SJSA1 (cell line): ENCODE data around the gene MC4R. TPM values are rescaled to one million over a fixed set of nuclear protein-coding genes. Genes with fewer than 3 reads are reported as not detected.
"Not testable (repeated sequence)": the region's sequence is repeated elsewhere in the genome, so short reads cannot be mapped to it uniquely, and the experiment has no call there.

ENCODE experiments used
- DNase-seq, 2 experiments: peaks; one replicate each; pipeline ENCODE4 v3.0.0-alpha.2; 2015 to 2020; ENCODE audit warnings: low spot score in 2 of 2, low read depth in 1 of 2
- H3K27ac ChIP-seq: fragments of 250-450 bp; sonication (Bioruptor Pico); 2 replicates; pipeline ENCODE4 v1.5.1; 2020; ENCODE audit warnings: mild to moderate bottlenecking, moderate library complexity
- H3K27me3 ChIP-seq: fragments of 250-450 bp; sonication (Bioruptor Pico); replicated peaks from 2 replicates; pipeline ENCODE4 v1.5.1; 2020; ENCODE audit warnings: mild to moderate bottlenecking, moderate library complexity
- H3K36me3 ChIP-seq: fragments of 250-450 bp; sonication (Bioruptor Pico); 2 replicates; pipeline ENCODE4 v1.5.1; 2020; ENCODE audit warnings: mild to moderate bottlenecking
- H3K4me1 ChIP-seq: fragments of 250-450 bp; sonication (Bioruptor Pico); replicated peaks from 2 replicates; pipeline ENCODE4 v1.6.1; 2021; ENCODE audit warnings: mild to moderate bottlenecking
- H3K4me3 ChIP-seq: fragments of 250-450 bp; sonication (Bioruptor Pico); 2 replicates; pipeline ENCODE4 v1.5.1; 2020; ENCODE audit warnings: mild to moderate bottlenecking
- H3K9me3 ChIP-seq: fragments of 250-450 bp; sonication (Bioruptor Pico); replicated peaks from 2 replicates; pipeline ENCODE4 v1.5.1; 2020; ENCODE audit warnings: mild to moderate bottlenecking
- total RNA-seq: library from RNA; depleted of rRNA; stranded (reverse); fragments of >200 nt; shearing (Covaris generic); gene quantifications from 2 replicates; pipeline ENCODE4 v1.2.3, GENCODE V29; 2014; rRNA removed

MC4R gene
- not detected in 2 replicates for total RNA-seq

DNA sequence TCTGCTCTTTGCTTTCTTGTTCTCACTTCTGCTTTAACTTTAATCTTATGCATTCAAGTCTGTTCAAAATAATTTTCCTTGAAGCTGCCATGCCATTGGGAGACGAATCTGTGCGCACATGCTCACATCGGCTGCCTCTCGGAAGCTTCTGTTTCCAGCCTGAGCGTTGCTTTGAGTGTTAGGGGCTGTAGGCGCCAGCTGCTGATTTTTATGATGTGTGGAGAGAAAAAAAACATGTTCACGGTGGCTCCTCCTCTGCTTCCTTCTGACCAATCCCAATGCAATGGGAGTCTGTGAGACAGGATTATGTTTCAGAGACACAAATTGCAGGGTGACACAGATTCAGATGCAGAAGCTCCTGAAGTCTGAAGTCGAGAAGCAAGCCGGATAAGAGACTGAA is at the start of gene MC4R:
Gene MC4R (minus strand): TSS at position 180 of the 400 bp plus-strand sequence. CDS start 426 bp downstream, outside the sequence.
- H3K27me3 ChIP-seq: no peaks in the 10 kb centered on the region
- peak in 1 of 2 experiments; percentile 4 for DNase-seq
- H3K4me3 ChIP-seq: no peak within 1 kb of the TSS
- no peaks in the 10 kb centered on the region for H3K9me3 ChIP-seq
- H3K36me3 ChIP-seq: no peaks in the 10 kb centered on the region
- H3K4me1 ChIP-seq: no peaks in the 10 kb centered on the region
- no peak within 1 kb of the TSS for H3K27ac ChIP-seq

DNA sequence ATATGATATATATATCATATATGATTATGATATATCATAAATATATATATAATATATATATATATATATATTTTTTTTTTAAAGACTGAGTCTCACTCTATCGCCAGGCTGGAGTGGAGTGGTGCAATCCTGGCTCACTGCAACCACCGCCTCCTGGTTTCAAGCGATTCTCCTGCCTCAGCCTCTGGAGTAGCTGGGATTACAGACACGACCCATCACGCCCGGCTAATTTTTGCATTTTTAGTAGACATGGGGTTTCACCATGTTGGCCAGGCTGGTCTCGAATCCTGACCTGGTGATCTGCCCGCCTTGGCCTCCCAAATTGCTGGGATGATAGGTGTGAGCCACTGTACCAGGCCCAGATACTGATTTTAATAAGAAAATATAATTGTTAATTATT is 49.7 kb upstream of the MC4R start:
- H3K4me3 ChIP-seq, H3K4me1 ChIP-seq, H3K9me3 ChIP-seq, DNase-seq, H3K27me3 ChIP-seq, H3K36me3 ChIP-seq, H3K27ac ChIP-seq: not testable (repeated sequence)

DNA sequence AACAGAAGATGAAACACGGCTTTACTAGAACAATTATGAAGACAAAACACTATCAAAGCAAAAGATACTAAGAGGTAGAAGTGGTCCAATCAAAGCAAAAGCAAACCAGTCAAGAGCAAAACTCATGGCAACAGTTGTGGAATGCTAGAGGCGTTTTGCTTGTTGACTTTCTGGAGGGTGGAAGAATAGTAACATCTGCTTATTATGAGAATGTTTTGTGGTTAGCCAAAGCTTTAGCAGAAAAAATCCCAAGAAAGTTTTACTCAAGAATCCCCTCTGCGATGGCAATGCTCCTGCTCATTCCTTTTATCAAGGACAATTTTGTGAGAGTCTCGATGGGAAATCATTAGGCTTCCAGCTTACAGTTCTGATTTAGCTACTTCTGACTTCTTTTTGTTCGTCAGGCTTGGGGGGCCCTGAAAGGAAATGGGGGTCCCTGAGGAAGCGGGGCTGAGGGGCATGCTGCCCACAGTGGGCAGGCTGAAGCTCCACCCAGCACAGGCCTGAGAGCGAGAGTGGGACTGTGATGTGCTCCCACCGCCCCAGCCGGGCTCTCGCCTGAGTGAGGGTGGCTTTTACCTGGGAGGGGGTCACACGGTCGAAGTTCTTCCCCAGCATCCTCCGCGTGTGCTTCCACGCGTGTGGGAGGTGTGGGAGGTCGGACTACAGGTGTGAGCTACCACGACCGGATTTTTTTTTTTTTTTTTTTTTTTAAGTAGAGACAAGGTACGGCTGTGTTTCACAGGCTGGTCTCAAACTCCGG is 49.0 kb upstream of the MC4R start:
- Histone ChIP-seq H3K9me3 (no peaks in the 10 kb centered on the region), H3K36me3 (no peaks in the 10 kb centered on the region), H3K27ac (no peak overlapping the region), H3K4me1 (no peaks in the 10 kb centered on the region), H3K27me3 (no peaks in the 10 kb centered on the region), H3K4me3 (no peak overlapping the region)
- DNase-seq: no peak

DNA sequence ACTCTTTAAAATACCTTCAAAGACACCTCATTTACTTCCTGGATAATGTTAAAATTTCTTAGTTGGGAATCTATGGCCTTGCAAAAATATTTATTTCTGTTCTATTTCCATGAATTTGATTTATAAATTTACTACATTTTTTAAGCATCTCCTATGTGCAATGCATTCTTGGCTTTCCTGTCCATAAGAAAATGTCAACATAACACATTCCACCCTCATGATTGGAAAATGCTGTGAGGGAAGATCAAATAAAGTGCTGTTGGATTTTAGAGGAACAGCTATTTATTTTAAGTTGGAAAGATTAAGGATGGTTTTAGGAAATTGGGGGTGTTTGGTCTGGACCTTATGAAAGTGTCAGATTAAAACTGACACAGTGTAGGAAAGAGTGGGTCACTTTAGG is 45.4 kb upstream of the MC4R start:
- no peak for DNase-seq
- H3K27ac ChIP-seq: no peak overlapping the region
- H3K4me1 ChIP-seq: no peaks in the 10 kb centered on the region
- no peaks in the 10 kb centered on the region for H3K9me3 ChIP-seq
- no peaks in the 10 kb centered on the region for H3K27me3 ChIP-seq
- no peak overlapping the region for H3K4me3 ChIP-seq
- H3K36me3 ChIP-seq: no peaks in the 10 kb centered on the region

DNA sequence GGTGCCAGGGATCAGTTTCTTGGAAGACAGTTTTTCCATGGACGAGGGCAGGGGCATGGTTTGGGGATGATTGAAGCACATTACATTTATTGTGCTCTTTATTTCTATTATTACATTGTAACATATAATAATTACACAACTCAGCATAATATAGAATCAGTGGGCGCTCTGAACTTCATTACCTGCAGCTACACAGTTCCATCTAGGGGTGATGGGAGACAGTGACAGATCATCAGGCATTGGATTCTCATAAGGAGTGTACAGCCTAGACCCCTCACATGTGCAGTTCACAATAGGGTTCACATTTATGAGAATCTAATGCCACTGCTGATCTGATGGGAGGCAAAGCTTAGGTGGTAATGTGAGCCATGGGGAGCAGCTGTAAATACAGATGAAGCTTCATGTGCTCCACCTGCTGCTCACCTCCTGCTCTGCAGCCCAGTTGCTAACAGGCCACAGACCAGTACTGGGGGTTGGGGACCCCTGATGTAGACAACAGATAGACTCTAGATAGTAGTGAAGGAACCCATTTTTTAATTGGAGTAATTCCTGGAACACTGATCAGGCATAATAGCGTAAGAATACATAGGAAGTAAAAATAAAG is 41.5 kb upstream of the MC4R start:
- no peak overlapping the region for H3K27ac ChIP-seq
- no peak for DNase-seq
- H3K4me1 ChIP-seq: no peaks in the 10 kb centered on the region
- H3K4me3 ChIP-seq: no peak overlapping the region
- H3K27me3 ChIP-seq: no peaks in the 10 kb centered on the region
- no peaks in the 10 kb centered on the region for H3K36me3 ChIP-seq
- H3K9me3 ChIP-seq: no peaks in the 10 kb centered on the region

DNA sequence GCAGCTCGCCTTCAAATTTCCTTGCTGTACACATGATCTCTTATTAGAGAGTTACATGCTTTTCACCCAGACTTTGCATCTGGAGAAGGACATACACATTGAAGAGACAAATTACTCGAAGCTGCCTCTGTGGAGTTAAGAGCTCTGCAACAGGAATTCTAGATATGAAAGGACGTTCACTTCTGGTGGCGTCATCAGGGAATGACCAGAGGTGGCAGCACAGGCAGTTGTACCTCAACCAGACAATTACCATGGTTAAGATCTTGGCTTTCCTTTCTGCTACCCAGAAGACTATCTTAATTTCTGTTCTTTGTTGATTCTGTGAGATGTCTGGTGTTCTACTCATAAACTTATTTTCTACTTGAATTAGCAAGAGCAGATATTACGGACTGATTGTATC is 39.1 kb upstream of the MC4R start:
- no peaks in the 10 kb centered on the region for H3K36me3 ChIP-seq
- H3K9me3 ChIP-seq: no peaks in the 10 kb centered on the region
- no peaks in the 10 kb centered on the region; the same call in 1 of the 2 replicates for H3K27me3 ChIP-seq
- DNase-seq: no peak
- H3K27ac ChIP-seq: no peak overlapping the region
- H3K4me3 ChIP-seq: no peak overlapping the region
- H3K4me1 ChIP-seq: no peaks in the 10 kb centered on the region

DNA sequence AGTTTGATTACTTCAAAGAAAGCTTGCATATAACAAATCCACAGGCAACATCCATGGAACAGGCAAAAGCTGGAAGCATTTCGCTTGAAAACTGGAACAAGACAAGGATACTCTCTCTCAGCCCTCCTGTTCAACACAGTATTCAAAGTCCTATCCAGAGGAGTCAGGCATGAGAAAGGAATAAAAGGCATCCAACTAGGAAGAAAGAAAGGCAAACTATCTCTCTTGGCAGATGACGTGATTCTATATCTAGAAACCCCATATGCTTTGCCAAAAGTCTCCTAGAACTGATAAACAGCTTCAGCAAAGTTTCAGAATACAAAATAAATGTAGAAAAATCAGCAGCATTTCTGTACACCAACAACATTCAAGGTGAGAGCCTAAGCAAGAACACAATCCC is 34.1 kb upstream of the MC4R start:
- Histone ChIP-seq H3K36me3 (no peaks in the 10 kb centered on the region), H3K27ac (no peak overlapping the region), H3K4me3 (no peak overlapping the region), H3K27me3 (no peaks in the 10 kb centered on the region; the same call in 1 of the 2 replicates), H3K4me1 (no peaks in the 10 kb centered on the region), H3K9me3 (no peaks in the 10 kb centered on the region)
- no peak for DNase-seq

DNA sequence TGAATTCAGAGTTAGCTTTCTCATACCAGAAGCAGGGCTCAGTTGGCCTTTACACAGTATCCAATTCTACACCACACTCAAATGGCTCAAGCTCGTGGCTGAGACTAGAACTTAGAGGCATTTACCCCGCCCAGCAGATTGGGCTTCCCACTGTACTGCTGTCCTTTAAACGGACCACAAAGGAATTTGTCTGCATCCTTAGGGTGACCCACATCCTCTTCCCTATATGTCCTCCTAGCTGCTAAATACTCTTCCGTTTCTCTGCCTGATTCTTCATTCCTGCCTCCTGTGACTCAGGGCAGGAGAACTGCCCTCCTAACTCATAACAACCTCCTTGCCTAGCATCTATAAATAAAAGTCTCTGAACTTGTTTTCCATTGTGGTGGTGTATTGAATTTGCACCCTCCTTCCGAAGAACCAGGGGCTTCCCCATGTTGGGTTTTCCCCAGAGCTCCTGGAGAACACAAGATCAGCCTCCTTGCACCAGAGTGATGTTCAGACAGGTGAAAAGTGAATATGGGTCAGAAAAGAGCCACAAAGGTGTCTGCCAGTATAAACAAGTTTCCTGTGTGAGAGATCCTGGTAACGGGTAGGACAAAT is 32.0 kb upstream of the MC4R start:
- no peaks in the 10 kb centered on the region for H3K4me1 ChIP-seq
- no peak overlapping the region for H3K27ac ChIP-seq
- no peak for DNase-seq
- H3K4me3 ChIP-seq: no peak overlapping the region
- H3K9me3 ChIP-seq: no peaks in the 10 kb centered on the region
- no peaks in the 10 kb centered on the region; the same call in 1 of the 2 replicates for H3K27me3 ChIP-seq
- H3K36me3 ChIP-seq: no peaks in the 10 kb centered on the region

DNA sequence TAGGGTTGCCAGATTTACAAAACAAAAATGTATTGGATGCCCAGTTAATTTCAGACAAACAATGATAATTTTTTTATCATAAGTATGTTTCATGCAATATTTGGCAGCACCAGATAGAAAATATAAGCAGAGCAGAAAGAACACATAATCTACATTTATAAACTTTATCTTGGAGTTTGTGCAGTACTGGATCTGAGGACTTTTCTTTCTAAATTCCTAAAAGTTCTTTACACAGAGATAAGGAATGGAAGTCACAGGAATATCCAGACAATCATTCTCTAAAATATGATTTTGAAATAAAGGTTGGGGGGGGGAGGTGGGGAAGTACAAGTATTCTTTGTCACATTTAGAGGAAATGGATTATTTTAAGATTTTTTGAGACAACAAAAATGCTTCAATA is 28.8 kb upstream of the MC4R start:
- H3K4me1 ChIP-seq: no peaks in the 10 kb centered on the region
- H3K4me3 ChIP-seq: no peak overlapping the region
- no peaks in the 10 kb centered on the region for H3K9me3 ChIP-seq
- DNase-seq: no peak
- no peak overlapping the region for H3K27ac ChIP-seq
- H3K36me3 ChIP-seq: no peaks in the 10 kb centered on the region
- no peaks in the 10 kb centered on the region; the same call in none of the 2 replicates for H3K27me3 ChIP-seq

DNA sequence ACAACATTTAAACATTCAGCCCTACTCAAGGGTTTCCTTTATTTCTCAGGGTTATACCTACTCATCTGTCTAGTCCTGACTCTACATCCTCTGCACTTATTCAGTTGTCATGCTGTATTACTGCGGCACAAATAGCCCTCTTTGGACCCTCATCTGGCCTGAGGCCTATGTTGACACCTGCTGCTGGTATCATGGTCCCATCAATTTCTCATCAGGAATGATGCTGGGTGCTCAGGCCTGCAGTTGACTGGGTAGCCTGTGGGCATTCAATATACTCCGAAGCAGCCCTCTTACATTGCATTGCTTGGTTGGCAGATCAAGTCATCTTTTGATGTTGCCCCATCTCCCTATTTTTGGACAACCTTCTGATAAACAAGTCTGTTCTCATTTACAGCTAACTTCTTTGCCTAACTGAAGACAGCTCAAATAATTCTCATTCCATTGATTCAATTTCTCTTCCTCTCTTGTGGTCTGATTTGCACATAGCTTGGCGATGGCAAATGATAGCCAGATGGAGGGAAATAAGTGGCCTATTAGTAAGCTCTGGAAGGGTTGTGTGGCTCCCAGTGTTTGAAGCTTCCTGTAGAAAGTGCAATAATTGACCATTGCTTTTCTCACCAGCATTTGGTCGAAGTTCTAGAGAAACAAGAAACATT is 19.1 kb upstream of the MC4R start:
- H3K27ac ChIP-seq: no peak overlapping the region
- no peak overlapping the region for H3K4me3 ChIP-seq
- no peaks in the 10 kb centered on the region for H3K4me1 ChIP-seq
- no peaks in the 10 kb centered on the region for H3K36me3 ChIP-seq
- H3K9me3 ChIP-seq: no peaks in the 10 kb centered on the region
- H3K27me3 ChIP-seq: no peaks in the 10 kb centered on the region; the same call in 1 of the 2 replicates
- DNase-seq: no peak

DNA sequence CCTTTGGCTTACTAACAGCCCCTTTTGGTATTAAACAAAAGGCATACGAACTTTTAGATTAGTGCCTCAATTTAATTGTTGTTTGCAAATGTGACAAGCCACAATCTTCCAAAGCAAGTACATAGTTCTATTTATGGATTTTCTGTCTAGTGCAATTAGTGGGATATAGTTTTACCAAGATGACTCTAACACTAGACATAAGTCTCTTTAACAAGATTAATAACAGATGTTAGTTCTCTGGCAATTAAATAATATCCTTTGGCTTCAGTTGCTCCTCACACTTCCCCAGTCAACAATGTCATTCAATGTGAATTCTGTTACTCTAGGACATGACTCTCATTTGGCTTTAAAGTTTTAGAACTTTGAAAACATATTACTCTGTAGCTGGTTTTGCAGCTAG is 16.7 kb upstream of the MC4R start:
- Histone ChIP-seq H3K27ac (no peak overlapping the region), H3K4me1 (no peaks in the 10 kb centered on the region), H3K4me3 (no peak overlapping the region), H3K27me3 (no peaks in the 10 kb centered on the region), H3K36me3 (no peaks in the 10 kb centered on the region), H3K9me3 (no peaks in the 10 kb centered on the region)
- DNase-seq: no peak

DNA sequence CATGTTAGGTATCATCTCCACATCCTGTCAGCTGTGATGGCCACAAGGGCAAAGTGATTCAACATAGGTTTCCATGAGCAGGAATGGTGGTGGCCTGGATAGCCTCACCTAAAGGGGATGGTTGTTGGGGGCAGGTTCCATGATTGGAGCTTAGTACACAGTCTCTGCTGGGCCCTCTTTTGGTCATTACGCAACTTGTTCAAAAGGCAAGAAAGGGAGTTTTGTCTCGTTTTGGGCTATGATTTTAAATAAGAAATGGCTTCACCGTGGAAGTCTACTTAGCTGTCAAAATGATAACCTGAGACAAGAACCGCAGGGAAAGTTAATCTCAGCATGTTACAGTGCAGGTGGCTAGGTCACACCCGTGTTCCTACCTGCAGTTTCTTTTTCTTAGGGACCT is 13.1 kb upstream of the MC4R start:
- no peak overlapping the region for H3K4me3 ChIP-seq
- no peak for DNase-seq

DNA sequence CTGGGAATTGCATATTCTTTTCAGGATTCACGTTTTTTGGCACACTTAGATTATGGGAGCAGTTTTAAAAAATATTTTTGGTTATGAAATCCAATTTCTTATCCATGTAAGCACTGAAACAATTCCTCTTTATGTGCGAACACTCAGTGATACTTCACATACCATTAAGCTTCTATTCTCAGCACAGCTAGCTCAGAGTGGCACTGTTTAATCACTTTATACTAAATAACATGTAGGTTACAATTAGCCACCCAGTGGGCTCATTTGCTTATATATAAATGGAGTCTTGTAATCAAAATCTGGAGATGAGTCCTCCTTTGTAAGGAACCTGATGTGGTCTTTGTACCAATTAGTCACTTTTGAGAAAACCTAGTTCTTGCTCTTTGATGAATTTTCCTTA is 11.3 kb upstream of the MC4R start:
- Histone ChIP-seq H3K4me3 (no peak overlapping the region), H3K36me3 (no peaks in the 10 kb centered on the region), H3K27me3 (no peaks in the 10 kb centered on the region), H3K4me1 (no peaks in the 10 kb centered on the region), H3K9me3 (no peaks in the 10 kb centered on the region), H3K27ac (no peak overlapping the region)
- no peak for DNase-seq

More for the DNA sequence above, 13.1 kb upstream of the MC4R start:
- no peaks in the 10 kb centered on the region for H3K27me3 ChIP-seq
- no peaks in the 10 kb centered on the region for H3K36me3 ChIP-seq
- H3K4me1 ChIP-seq: no peaks in the 10 kb centered on the region
- no peak overlapping the region for H3K27ac ChIP-seq
- H3K9me3 ChIP-seq: no peaks in the 10 kb centered on the region
